ENCODE measurements around the gene PKN2. TPM values are rescaled to one million over a fixed set of nuclear protein-coding genes. Genes with fewer than 3 reads are reported as not detected.

The PKN2 gene
- total and polyA plus RNA-seq, 8 donors, result 5.0 to 118 (median 24.1) TPM

GRCh38 chr1:88763649-88764406 lies 79.8 kb downstream of the PKN2 start:
- intact Hi-C loops (cut with DNase I; ENCODE audit: low total_unique reads), result no loop called here
- DNase-seq, result no peak
- TF ChIP-seq, protein P1, sequence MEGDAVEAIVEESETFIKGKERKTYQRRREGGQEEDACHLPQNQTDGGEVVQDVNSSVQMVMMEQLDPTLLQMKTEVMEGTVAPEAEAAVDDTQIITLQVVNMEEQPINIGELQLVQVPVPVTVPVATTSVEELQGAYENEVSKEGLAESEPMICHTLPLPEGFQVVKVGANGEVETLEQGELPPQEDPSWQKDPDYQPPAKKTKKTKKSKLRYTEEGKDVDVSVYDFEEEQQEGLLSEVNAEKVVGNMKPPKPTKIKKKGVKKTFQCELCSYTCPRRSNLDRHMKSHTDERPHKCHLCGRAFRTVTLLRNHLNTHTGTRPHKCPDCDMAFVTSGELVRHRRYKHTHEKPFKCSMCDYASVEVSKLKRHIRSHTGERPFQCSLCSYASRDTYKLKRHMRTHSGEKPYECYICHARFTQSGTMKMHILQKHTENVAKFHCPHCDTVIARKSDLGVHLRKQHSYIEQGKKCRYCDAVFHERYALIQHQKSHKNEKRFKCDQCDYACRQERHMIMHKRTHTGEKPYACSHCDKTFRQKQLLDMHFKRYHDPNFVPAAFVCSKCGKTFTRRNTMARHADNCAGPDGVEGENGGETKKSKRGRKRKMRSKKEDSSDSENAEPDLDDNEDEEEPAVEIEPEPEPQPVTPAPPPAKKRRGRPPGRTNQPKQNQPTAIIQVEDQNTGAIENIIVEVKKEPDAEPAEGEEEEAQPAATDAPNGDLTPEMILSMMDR (IDR thresholded peaks at IDR 0.05), result no peak
- TF ChIP-seq EP300 (IDR thresholded peaks at IDR 0.05), result no peak
- TF ChIP-seq POLR2AphosphoS5 (IDR thresholded peaks at IDR 0.05), result no peak
- TF ChIP-seq POLR2A (IDR thresholded peaks at IDR 0.05), result no peak
- 14 to 49% (median 38%) methylated on average over 1 of the region's 1 CpG for WGBS, 5 donors
- Histone ChIP-seq H3K4me3 (no peak overlapping the region), H3K36me3 (peaks cover 0 to 26% (median 14%) of the 10 kb centered on the region in 4 donors), H3K9me3 (no peaks in the 10 kb centered on the region), H3K27me3 (no peaks in the 10 kb centered on the region), H3K4me1 (peaks cover 0 to 16% (median 3%) of the 10 kb centered on the region in 4 donors), H3K27ac (no peak overlapping the region)

- Histone ChIP-seq H3K27ac (peak overlapping the region in 2 of 5 donors; percentile 2 to 53), H3K27me3 (no peaks in the 10 kb centered on the region), H3K9me3 (no peaks in the 10 kb centered on the region), H3K36me3 (peaks cover 10 to 45% (median 25%) of the 10 kb centered on the region in 4 donors), H3K4me3 (no peak overlapping the region), H3K4me1 (peaks cover 0 to 10% (median 3%) of the 10 kb centered on the region in 4 donors)
- no peak for DNase-seq
- intact Hi-C loops (cut with DNase I; ENCODE audit: low total_unique reads), result no loop called here
- TF ChIP-seq, protein P1 (IDR thresholded peaks at IDR 0.05), result no peak
- TF ChIP-seq EP300 (IDR thresholded peaks at IDR 0.05), result no peak
- no peak for TF ChIP-seq POLR2A (IDR thresholded peaks at IDR 0.05)
- TF ChIP-seq POLR2AphosphoS5 (IDR thresholded peaks at IDR 0.05), result no peak
Observed at GRCh38 chr1:88768187-88768586, 84.1 kb downstream of the PKN2 start.

DNA sequence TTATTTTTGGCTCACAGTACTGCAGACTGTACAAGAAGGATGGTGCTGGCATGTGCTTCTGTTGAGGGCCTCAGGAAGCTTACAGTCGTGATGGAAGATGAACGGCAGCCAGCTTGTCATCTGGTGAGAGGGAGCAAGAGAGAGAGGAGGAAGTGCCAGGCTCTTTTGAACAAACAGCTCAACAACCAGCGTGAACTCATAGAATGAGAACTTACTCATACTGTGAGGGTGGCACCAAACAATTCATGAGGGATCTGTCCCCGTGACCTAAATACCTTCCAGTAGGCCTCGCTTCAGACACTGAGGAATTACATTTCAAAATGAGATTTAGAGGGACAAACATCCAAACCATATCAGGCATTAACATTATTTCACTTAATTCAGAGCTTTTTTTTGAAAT lies 84.7 kb downstream of the PKN2 start:
- no peaks in the 10 kb centered on the region for H3K9me3 ChIP-seq
- H3K36me3 ChIP-seq, result peaks cover 10 to 51% (median 31%) of the 10 kb centered on the region in 4 donors
- H3K27me3 ChIP-seq, result no peaks in the 10 kb centered on the region
- intact Hi-C loops (cut with DNase I; ENCODE audit: low total_unique reads), result no loop called here
- 72 to 86% (median 73%) methylated on average over 5 of the region's 5 CpGs for WGBS, 5 donors
- peak in 1 of 2 donors; percentile 33 for DNase-seq
- H3K4me3 ChIP-seq, result no peak overlapping the region
- TF ChIP-seq EP300 (IDR thresholded peaks at IDR 0.05), result no peak
- no peak for TF ChIP-seq POLR2AphosphoS5 (IDR thresholded peaks at IDR 0.05)
- TF ChIP-seq POLR2A (IDR thresholded peaks at IDR 0.05), result no peak
- H3K4me1 ChIP-seq, result peaks cover 0 to 4% (median under 1%) of the 10 kb centered on the region in 4 donors
- H3K27ac ChIP-seq, result peak overlapping the region in 3 of 5 donors; percentile 2 to 53 (median 13)

GRCh38 chr1:88773540-88774150 lies 89.6 kb downstream of the PKN2 start:
- H3K4me3 ChIP-seq, result no peak overlapping the region
- 77 to 92% (median 84%) methylated on average over 3 of the region's 3 CpGs for WGBS, 5 donors
- DNase-seq, result peak in 1 of 2 donors; percentile 58
- H3K27ac ChIP-seq, result peak overlapping the region; percentile 36 to 84 (median 69)
- no peak for TF ChIP-seq EP300 (IDR thresholded peaks at IDR 0.05)
- TF ChIP-seq POLR2AphosphoS5 (IDR thresholded peaks at IDR 0.05), result no peak
- TF ChIP-seq POLR2A (IDR thresholded peaks at IDR 0.05), result no peak
- TF ChIP-seq, protein P1 (IDR thresholded peaks at IDR 0.05), result no peak
- no peaks in the 10 kb centered on the region for H3K9me3 ChIP-seq
- no peaks in the 10 kb centered on the region for H3K4me1 ChIP-seq
- intact Hi-C loops (cut with DNase I; ENCODE audit: low total_unique reads), result no loop called here
- peaks cover 10 to 76% (median 69%) of the 10 kb centered on the region in 4 donors for H3K36me3 ChIP-seq
- H3K27me3 ChIP-seq, result no peaks in the 10 kb centered on the region
